K562 (cell line): ENCODE data around the gene GIT2. TPM values are rescaled to one million over a fixed set of nuclear protein-coding genes. Genes with fewer than 3 reads are reported as not detected.

ENCODE experiments used
- DIDO1 ChIP-seq: fragments of 450-650 bp; IDR thresholded peaks from 2 replicates; pipeline ENCODE4 v1.6.1; 2016; ENCODE audit warnings: low read depth, missing biosample characterization, missing genetic modification characterization
- FIP1L1 ChIP-seq: fragments of 200-400 bp; formaldehyde crosslinking; IDR thresholded peaks from 2 replicates; pipeline ENCODE4 v1.6.1; 2018; ENCODE audit warnings: mild to moderate bottlenecking, low read depth, low read length; ENCODE audit not compliant: poor library complexity, severe bottlenecking
- GABPA ChIP-seq: fragments of 200-800 bp; sonication (Bioruptor generic); conservative IDR thresholded peaks from 2 replicates; pipeline ENCODE4 v1.6.1; 2016; ENCODE audit warnings: low read depth, missing genetic modification characterization, missing compliant biosample characterization
- HCFC1 ChIP-seq: IDR thresholded peaks from 2 replicates; pipeline ENCODE4 v1.6.1; 2012; ENCODE audit warnings: low read depth, low read length, improper control_type of control experiment
- HDAC1 ChIP-seq, 2 experiments: fragments of 450-650 bp; IDR thresholded peaks; 2 replicates each; pipeline ENCODE4 v1.6.1; 2016 to 2017; ENCODE audit warnings: inconsistent platforms in 1 of 2, mild to moderate bottlenecking in 1 of 2, moderate library complexity in 1 of 2
- POLR2A ChIP-seq: fragments of 450-650 bp; conservative IDR thresholded peaks from 2 replicates; pipeline ENCODE4 v1.6.1; 2016
- POLR2AphosphoS5 ChIP-seq: IDR thresholded peaks from 2 replicates; pipeline ENCODE4 v1.6.1; 2011; ENCODE audit warnings: mild to moderate bottlenecking, low read depth, low read length, moderate library complexity; ENCODE audit not compliant: control insufficient read depth, insufficient read depth
- SIX5 ChIP-seq, 2 experiments: IDR thresholded peaks; 2 replicates each; pipeline ENCODE4 v1.6.1; 2011; ENCODE audit warnings: low read length in 2 of 2, borderline replicate concordance in 1 of 2, low read depth in 1 of 2, mild to moderate bottlenecking in 1 of 2, moderate library complexity in 1 of 2; ENCODE audit not compliant: insufficient read depth in 1 of 2
- SRF ChIP-seq, 2 experiments: fragments of 250-450, 450-650 bp in 1 of 2; sonication (Bioruptor Pico) in 1 of 2; sonication (generic) in 1 of 2; formaldehyde crosslinking; IDR thresholded peaks; 2 replicates each; pipeline versions ENCODE4 v1.5.0 to v1.5.1; 2020 to 2022; ENCODE audit warnings: mild to moderate bottlenecking in 1 of 2, missing genetic modification reagents in 1 of 2
- THRAP3 ChIP-seq: fragments of 450-650 bp; IDR thresholded peaks from 2 replicates; pipeline ENCODE4 v1.6.1; 2016; ENCODE audit warnings: mild to moderate bottlenecking, inconsistent platforms, borderline replicate concordance
- YY1 ChIP-seq, 3 experiments: IDR thresholded peaks; 2 replicates each; pipeline ENCODE4 v1.6.1; 2011; ENCODE audit warnings: low read length in 2 of 3, mild to moderate bottlenecking in 2 of 3, moderate library complexity in 2 of 3, borderline replicate concordance in 1 of 3, control low read depth in 1 of 3, low read depth in 1 of 3; ENCODE audit not compliant: insufficient read depth in 3 of 3, insufficient replicate concordance in 2 of 3, control insufficient read depth in 1 of 3, insufficient read length in 1 of 3; ENCODE audit errors: extremely low read depth in 1 of 3
- ZBED1 ChIP-seq: IDR thresholded peaks from 2 replicates; pipeline ENCODE4 v1.6.1; 2014
- ZNF174 ChIP-seq: fragments of 250-450 bp; sonication (Bioruptor Pico); IDR thresholded peaks from 2 replicates; pipeline ENCODE4 v1.4.0; 2020; ENCODE audit warnings: mild to moderate bottlenecking
- ZNF431 ChIP-seq: sonication (generic); formaldehyde crosslinking; IDR thresholded peaks from 2 replicates; pipeline ENCODE4 v1.8.0; 2022; ENCODE audit warnings: mild to moderate bottlenecking, missing genetic modification reagents
- ZNF79 ChIP-seq: fragments of 250-450 bp; sonication (Bioruptor Pico); IDR thresholded peaks from 2 replicates; pipeline ENCODE4 v1.4.0; 2020; ENCODE audit warnings: low read depth, mild to moderate bottlenecking, moderate library complexity
- polyA plus RNA-seq, 8 experiments: library from polyadenylated mRNA; depleted of rRNA in 4 of 8; stranded (reverse) in 5 of 8; unstranded in 3 of 8; fragments of >200 nt; fragmentation: Nextera tagmentation in 2 of 8; fragmentation: Illumina TruSeq in 1 of 8; extraction: Ambion mirVana in 2 of 8; extraction: Trizol in 1 of 8; gene quantifications; 2 replicates each; pipeline versions ENCODE4 v1.2.1 to v1.2.3, GENCODE V29; 2011 to 2014; ENCODE audit warnings: inconsistent platforms in 1 of 8, missing spikeins in 1 of 8
- total RNA-seq, 7 experiments: library from RNA; depleted of rRNA in 6 of 7; stranded (reverse); fragments of >200 nt in 6 of 7; fragmentation: Illumina TruSeq in 2 of 7; extraction: Trizol in 2 of 7; gene quantifications; 2 replicates each; pipeline versions ENCODE4 v1.2.1 to v1.2.3, GENCODE V29; 2011 to 2021; ENCODE audit warnings: low replicate concordance in 1 of 7
- TF ChIP-seq, protein P1 (sequence below), 2 experiments: IDR thresholded peaks; 2 replicates each; pipeline ENCODE4 v1.6.1; 2012; ENCODE audit warnings: improper control_type of control experiment in 2 of 2, low read depth in 2 of 2, low read length in 2 of 2, borderline replicate concordance in 1 of 2
- TF ChIP-seq, protein P2 (sequence below), 3 experiments: fragments of 200-800 bp in 1 of 3; sonication (Bioruptor generic) in 1 of 3; sonication (generic) in 1 of 3; formaldehyde crosslinking in 1 of 3; IDR thresholded peaks; 2 replicates each; pipeline versions ENCODE4 v1.6.1 to v1.8.0; 2016 to 2022; ENCODE audit warnings: mild to moderate bottlenecking in 2 of 3, missing compliant biosample characterization in 2 of 3, missing genetic modification characterization in 2 of 3, missing genetic modification reagents in 1 of 3
- TF ChIP-seq, protein P3 (sequence below): fragments of 450-650 bp; formaldehyde crosslinking; IDR thresholded peaks from 2 replicates; pipeline ENCODE4 v1.4.0; 2020; ENCODE audit warnings: mild to moderate bottlenecking, moderate library complexity
- TF ChIP-seq, protein P4 (sequence below): fragments of 250-450 bp; sonication (Bioruptor Pico); IDR thresholded peaks from 2 replicates; pipeline ENCODE4 v1.9.0; 2021; ENCODE audit warnings: mild to moderate bottlenecking

The GIT2 gene
- total and polyA plus RNA-seq, 9 of the 15 experiments (the other 6 are each of a cell fraction or from before 2014, with no cell fraction given) = 4.0 to 30.4 (median 23.5) TPM

DNA sequence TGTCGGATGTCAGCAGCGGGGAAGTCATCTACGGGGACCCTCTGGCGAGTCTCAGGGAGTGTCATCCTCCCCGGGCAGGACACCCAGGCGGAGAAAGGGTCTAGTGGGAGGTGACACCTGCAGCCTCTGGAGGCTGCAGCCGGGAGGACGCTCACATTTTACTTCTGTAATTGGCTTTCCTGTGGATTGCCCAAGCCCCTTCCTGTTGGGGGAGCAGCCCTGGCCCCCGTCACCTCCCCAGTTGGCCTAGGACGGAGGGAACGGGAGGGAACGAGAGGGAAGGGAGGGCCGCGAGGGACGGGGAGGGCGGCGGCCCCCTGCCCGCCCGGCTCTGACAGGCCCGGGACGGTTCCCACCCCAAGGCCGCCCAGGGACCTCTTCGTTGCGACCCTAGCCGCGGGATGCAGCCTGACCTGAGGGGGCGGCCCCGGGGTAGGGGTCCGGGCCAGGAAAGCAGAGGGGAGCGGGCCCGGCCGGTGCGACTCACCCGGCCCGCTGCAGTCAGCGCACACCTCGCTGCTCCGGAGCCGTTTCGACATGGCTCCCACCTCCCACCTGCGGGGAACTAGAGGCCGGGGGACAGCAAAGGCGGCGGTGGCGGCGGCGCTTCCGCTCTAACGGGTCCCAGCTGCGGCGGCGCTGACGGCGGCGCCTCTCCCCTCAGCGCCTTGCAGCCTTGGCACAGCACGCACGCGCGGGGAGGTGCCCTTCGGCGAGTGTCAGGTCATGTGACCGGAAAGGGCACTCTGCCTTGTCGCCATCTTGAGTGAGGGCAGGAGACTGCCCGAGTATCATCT, at the start of gene GIT2 (continued):
- TF ChIP-seq, protein P1, sequence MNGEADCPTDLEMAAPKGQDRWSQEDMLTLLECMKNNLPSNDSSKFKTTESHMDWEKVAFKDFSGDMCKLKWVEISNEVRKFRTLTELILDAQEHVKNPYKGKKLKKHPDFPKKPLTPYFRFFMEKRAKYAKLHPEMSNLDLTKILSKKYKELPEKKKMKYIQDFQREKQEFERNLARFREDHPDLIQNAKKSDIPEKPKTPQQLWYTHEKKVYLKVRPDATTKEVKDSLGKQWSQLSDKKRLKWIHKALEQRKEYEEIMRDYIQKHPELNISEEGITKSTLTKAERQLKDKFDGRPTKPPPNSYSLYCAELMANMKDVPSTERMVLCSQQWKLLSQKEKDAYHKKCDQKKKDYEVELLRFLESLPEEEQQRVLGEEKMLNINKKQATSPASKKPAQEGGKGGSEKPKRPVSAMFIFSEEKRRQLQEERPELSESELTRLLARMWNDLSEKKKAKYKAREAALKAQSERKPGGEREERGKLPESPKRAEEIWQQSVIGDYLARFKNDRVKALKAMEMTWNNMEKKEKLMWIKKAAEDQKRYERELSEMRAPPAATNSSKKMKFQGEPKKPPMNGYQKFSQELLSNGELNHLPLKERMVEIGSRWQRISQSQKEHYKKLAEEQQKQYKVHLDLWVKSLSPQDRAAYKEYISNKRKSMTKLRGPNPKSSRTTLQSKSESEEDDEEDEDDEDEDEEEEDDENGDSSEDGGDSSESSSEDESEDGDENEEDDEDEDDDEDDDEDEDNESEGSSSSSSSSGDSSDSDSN (IDR thresholded peaks at IDR 0.05; ENCODE audit: borderline replicate concordance in 1 of 2, low read depth in 2 of 2, low read length in 2 of 2) = 0 out of 4 replicates have a peak, but pooled peaks of 1 of the 2 experiments have one; percentile 58
- peak; percentile 88 for TF ChIP-seq HCFC1
- peak; percentile 79 for TF ChIP-seq POLR2A
- TF ChIP-seq SRF (CRISPR knock-in tag; IDR thresholded peaks at IDR 0.05) = 0 out of 4 replicates have a peak, but pooled peaks of 1 of the 2 experiments have one; percentile 6
- peak; percentile 62; the same call in 1 of the 2 replicates for TF ChIP-seq POLR2AphosphoS5
- TF ChIP-seq FIP1L1 = peak; percentile 50
- TF ChIP-seq DIDO1 = peak; percentile 75
- no peak for TF ChIP-seq ZNF174
- TF ChIP-seq ZBED1 = 0 out of 2 replicates have a peak, but pooled peaks have one; percentile 32
- TF ChIP-seq GABPA (tag) = peak; percentile 89
- TF ChIP-seq, protein P2, sequence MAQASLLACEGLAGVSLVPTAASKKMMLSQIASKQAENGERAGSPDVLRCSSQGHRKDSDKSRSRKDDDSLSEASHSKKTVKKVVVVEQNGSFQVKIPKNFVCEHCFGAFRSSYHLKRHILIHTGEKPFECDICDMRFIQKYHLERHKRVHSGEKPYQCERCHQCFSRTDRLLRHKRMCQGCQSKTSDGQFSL (CRISPR knock-in tag; IDR thresholded peaks at IDR 0.05) = peak; percentile 83
- TF ChIP-seq, protein P2 (tag; IDR thresholded peaks at IDR 0.05) = no peak
- peak; percentile 97 to 100 (median 98) for TF ChIP-seq YY1 (IDR thresholded peaks at IDR 0.05; ENCODE audit: borderline replicate concordance in 1 of 3, control insufficient read depth in 1 of 3, extremely low read depth in 1 of 3, insufficient read depth in 3 of 3, insufficient read length in 1 of 3, insufficient replicate concordance in 2 of 3, low read depth in 1 of 3, low read length in 2 of 3)
- TF ChIP-seq, protein P3, sequence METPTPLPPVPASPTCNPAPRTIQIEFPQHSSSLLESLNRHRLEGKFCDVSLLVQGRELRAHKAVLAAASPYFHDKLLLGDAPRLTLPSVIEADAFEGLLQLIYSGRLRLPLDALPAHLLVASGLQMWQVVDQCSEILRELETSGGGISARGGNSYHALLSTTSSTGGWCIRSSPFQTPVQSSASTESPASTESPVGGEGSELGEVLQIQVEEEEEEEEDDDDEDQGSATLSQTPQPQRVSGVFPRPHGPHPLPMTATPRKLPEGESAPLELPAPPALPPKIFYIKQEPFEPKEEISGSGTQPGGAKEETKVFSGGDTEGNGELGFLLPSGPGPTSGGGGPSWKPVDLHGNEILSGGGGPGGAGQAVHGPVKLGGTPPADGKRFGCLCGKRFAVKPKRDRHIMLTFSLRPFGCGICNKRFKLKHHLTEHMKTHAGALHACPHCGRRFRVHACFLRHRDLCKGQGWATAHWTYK (CRISPR knock-in tag) = 0 out of 2 replicates have a peak, but pooled peaks have one; percentile 62
- TF ChIP-seq, protein P4, sequence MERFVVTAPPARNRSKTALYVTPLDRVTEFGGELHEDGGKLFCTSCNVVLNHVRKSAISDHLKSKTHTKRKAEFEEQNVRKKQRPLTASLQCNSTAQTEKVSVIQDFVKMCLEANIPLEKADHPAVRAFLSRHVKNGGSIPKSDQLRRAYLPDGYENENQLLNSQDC = peak; percentile 36; the same call in 1 of the 2 replicates
- no peak for TF ChIP-seq THRAP3
- peak in 1 of 2 experiments; percentile 81; a peak in 2 of 4 replicates for TF ChIP-seq HDAC1 (IDR thresholded peaks at IDR 0.05)
- peak; percentile 33 to 47; a peak in 2 of 4 replicates for TF ChIP-seq SIX5 (IDR thresholded peaks at IDR 0.05; ENCODE audit: borderline replicate concordance in 1 of 2, insufficient read depth in 1 of 2, low read depth in 1 of 2, low read length in 2 of 2)
- 0 out of 2 replicates have a peak, but pooled peaks have one; percentile 26 for TF ChIP-seq ZNF431 (CRISPR knock-in tag)
- TF ChIP-seq ZNF79 (CRISPR knock-in tag) = no peak
